Peyer's patch (tissue), 4 donors: Measurements from ENCODE around the gene MAML1. TPM values are rescaled to one million over a fixed set of nuclear protein-coding genes. Genes with fewer than 3 reads are reported as not detected.

ENCODE experiments used
- DNase-seq, 3 donors: peaks; one replicate each; pipeline ENCODE4 v3.0.0-alpha.2; 2017 to 2019
- H3K27ac ChIP-seq, 4 donors: fragments of 200-600 bp; sonication (generic); one replicate each; pipeline ENCODE4 v1.5.1; 2016 to 2019
- H3K27me3 ChIP-seq, 2 donors: fragments of 200-600 bp; sonication (generic); one replicate each; pipeline ENCODE4 v1.5.1; 2019
- H3K36me3 ChIP-seq, 3 donors: fragments of 200-600 bp; sonication (generic); one replicate each; pipeline ENCODE4 v1.5.1; 2016 to 2019
- H3K4me1 ChIP-seq, 4 donors: fragments of 200-600 bp; sonication (generic); one replicate each; pipeline ENCODE4 v1.5.1; 2016 to 2019
- H3K4me3 ChIP-seq, 4 donors: fragments of 200-600 bp; sonication (generic); 1 replicate in 3 of 4; 2 replicates in 1 of 4; pipeline ENCODE4 v1.5.1; 2016 to 2019; ENCODE audit warnings: mild to moderate bottlenecking in 1 of 4
- H3K9me3 ChIP-seq, 4 donors: fragments of 200-600 bp; sonication (generic); one replicate each; pipeline ENCODE4 v1.5.1; 2016 to 2019; ENCODE audit warnings: mild to moderate bottlenecking in 1 of 4
- POLR2A ChIP-seq, 2 donors: fragments of 450-650 bp; IDR thresholded peaks; one replicate each; pipeline ENCODE4 v1.5.1; 2017; ENCODE audit warnings: antibody characterized with exemption in 2 of 2, mild to moderate bottlenecking in 2 of 2, moderate library complexity in 2 of 2
- total RNA-seq, 4 donors: library from RNA; depleted of rRNA; stranded (reverse); fragments of >200 nt; gene quantifications; one replicate each; pipeline ENCODE4 v1.1.0, GENCODE V29; 2016
- TF ChIP-seq, protein P1 (sequence below), 6 experiments: fragments of 450-650 bp in 4 of 6; fragments of 200-600 bp in 2 of 6; sonication (generic) in 1 of 6; IDR thresholded peaks; one replicate each; pipeline ENCODE4 v1.5.1; 2017 to 2019; ENCODE audit warnings: antibody characterized with exemption in 6 of 6, mild to moderate bottlenecking in 3 of 6, moderate library complexity in 1 of 6

MAML1 gene
- total RNA-seq, 4 donors from 2014 or later, result 29.6 to 43.1 (median 37.3) TPM

DNA sequence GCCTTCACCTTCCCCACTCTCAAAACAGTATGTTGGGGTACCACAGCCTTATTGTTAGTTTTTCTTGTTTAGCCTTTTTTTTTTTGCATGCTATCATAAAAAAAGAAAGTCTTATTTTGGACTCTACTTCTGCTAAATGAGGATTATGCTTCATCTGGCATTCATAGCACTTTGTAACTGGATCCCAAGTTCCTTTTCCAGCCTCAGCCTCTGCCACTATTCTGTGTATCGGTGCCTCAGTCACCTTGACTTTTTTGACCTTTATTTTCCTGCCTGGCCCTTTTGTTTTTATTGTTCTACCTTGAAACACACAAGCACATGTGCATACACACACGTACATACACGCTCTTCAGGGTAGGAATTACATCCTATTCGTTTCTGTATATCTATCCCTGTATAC lies 8.5 kb upstream of the MAML1 start:
- Histone ChIP-seq H3K27me3 (no peaks in the 10 kb centered on the region), H3K9me3 (no peaks in the 10 kb centered on the region), H3K27ac (no peak overlapping the region), H3K36me3 (peaks cover 0 to 100% (median 12%) of the 10 kb centered on the region in 3 donors), H3K4me3 (no peak overlapping the region), H3K4me1 (no peaks in the 10 kb centered on the region)
- TF ChIP-seq, protein P1, sequence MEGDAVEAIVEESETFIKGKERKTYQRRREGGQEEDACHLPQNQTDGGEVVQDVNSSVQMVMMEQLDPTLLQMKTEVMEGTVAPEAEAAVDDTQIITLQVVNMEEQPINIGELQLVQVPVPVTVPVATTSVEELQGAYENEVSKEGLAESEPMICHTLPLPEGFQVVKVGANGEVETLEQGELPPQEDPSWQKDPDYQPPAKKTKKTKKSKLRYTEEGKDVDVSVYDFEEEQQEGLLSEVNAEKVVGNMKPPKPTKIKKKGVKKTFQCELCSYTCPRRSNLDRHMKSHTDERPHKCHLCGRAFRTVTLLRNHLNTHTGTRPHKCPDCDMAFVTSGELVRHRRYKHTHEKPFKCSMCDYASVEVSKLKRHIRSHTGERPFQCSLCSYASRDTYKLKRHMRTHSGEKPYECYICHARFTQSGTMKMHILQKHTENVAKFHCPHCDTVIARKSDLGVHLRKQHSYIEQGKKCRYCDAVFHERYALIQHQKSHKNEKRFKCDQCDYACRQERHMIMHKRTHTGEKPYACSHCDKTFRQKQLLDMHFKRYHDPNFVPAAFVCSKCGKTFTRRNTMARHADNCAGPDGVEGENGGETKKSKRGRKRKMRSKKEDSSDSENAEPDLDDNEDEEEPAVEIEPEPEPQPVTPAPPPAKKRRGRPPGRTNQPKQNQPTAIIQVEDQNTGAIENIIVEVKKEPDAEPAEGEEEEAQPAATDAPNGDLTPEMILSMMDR (IDR thresholded peaks at IDR 0.05), result no peak
- DNase-seq, result no peak

DNA sequence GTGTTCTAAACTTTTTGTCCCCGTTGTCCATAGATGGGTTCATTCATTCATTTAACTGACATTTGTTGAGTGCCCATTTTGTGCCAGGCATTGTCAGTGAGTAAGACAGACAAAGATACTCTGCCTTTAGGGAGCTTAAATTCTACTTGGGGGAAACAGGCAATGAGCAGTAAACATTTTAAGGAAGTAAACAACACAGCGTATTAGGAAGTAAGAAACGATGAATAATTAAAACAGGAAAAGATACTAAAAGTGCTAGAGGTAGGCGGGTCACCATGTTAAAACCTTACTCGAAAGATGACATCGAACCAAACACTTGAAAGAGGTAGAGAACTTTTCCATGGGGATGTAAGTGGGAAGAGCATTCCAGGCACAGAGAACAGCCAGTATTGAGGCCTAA lies 5.5 kb upstream of the MAML1 start:
- no peaks in the 10 kb centered on the region for H3K27me3 ChIP-seq
- H3K4me3 ChIP-seq, result no peak overlapping the region
- H3K9me3 ChIP-seq, result no peaks in the 10 kb centered on the region
- TF ChIP-seq POLR2A (IDR thresholded peaks at IDR 0.05), result no peak
- TF ChIP-seq, protein P1 (IDR thresholded peaks at IDR 0.05), result no peak
- peaks cover 0 to 87% (median 9%) of the 10 kb centered on the region in 3 donors for H3K36me3 ChIP-seq
- no peak for DNase-seq
- no peaks in the 10 kb centered on the region for H3K4me1 ChIP-seq
- no peak overlapping the region for H3K27ac ChIP-seq

DNA sequence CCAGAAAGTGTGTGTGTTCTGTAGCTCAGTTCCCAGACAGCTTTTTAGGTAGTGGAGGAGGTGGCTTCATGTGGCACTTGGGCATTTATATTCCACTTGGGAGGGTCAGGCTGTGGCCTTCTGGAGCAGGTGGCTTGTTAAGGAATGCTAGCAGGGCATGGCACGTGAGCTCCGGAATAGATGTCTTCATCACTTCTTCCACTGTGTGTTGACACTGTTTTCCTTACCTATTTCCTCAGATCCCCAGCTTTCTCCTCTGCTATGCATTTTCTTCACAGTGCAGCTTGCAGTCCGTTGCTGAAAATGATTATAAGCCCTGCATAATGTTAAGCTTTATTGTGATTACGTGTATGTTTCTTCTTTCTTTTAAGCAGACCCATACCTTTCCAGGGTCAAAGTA lies 3.3 kb upstream of the MAML1 start:
- Histone ChIP-seq H3K9me3 (no peaks in the 10 kb centered on the region), H3K4me3 (no peak overlapping the region), H3K27ac (no peak overlapping the region), H3K4me1 (peaks cover 0 to 6% (median 3%) of the 10 kb centered on the region in 4 donors), H3K27me3 (no peaks in the 10 kb centered on the region), H3K36me3 (peaks cover 0 to 65% (median 3%) of the 10 kb centered on the region in 3 donors)
- DNase-seq, result no peak
- TF ChIP-seq POLR2A (IDR thresholded peaks at IDR 0.05), result no peak
- TF ChIP-seq, protein P1 (IDR thresholded peaks at IDR 0.05), result no peak

DNA sequence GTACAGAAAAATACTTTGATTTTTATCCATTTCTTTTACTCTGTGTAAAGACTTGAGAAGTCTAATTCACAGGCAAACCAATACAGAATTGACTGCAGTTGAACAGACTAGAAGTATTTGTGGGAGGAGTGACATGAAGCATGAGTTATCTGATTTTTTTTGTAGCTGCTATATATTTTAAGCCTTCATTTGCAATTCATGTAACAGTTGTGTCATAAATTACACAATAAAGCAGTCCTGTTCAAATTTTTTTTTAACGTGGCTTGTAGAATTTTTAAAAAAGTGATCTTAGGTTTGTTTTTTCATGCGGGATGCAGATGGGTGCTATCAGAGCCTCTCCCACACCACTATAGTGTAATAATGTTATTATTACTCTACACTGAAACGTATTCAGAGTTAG lies 2.9 kb upstream of the MAML1 start:
- Histone ChIP-seq H3K36me3 (peaks cover 0 to 61% (median 3%) of the 10 kb centered on the region in 3 donors), H3K9me3 (no peaks in the 10 kb centered on the region), H3K27me3 (no peaks in the 10 kb centered on the region), H3K4me3 (no peak overlapping the region), H3K27ac (no peak overlapping the region), H3K4me1 (peaks cover 0 to 10% (median 4%) of the 10 kb centered on the region in 4 donors)
- DNase-seq, result no peak
- TF ChIP-seq, protein P1 (IDR thresholded peaks at IDR 0.05), result no peak
- TF ChIP-seq POLR2A (IDR thresholded peaks at IDR 0.05), result no peak

DNA sequence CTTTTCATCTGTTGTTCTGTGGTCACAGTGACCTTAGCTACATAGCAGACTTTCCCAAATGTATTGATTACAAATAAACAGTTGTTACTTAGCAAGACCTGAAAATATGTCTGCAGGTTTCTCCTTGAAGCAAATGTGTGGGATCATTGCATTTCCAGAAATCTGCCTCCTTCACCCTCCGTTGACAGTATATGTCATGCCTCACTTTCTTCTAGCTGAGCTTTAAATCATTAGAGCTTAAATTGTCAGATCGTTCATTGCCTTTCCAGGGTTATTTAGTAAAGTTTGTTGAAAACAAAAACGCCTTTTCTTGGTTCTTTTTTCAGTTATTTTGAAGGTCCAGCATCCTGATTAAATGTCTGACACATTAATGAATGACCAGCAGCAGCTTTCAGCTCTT lies 2.3 kb upstream of the MAML1 start:
- no peak overlapping the region for H3K27ac ChIP-seq
- peaks cover 0 to 16% (median 4%) of the 10 kb centered on the region in 4 donors for H3K4me1 ChIP-seq
- H3K4me3 ChIP-seq, result no peak overlapping the region
- H3K27me3 ChIP-seq, result no peaks in the 10 kb centered on the region
- TF ChIP-seq, protein P1 (IDR thresholded peaks at IDR 0.05), result no peak
- TF ChIP-seq POLR2A (IDR thresholded peaks at IDR 0.05), result no peak
- H3K9me3 ChIP-seq, result no peaks in the 10 kb centered on the region
- DNase-seq, result no peak
- peaks cover 0 to 55% (median 0%) of the 10 kb centered on the region in 3 donors for H3K36me3 ChIP-seq

DNA sequence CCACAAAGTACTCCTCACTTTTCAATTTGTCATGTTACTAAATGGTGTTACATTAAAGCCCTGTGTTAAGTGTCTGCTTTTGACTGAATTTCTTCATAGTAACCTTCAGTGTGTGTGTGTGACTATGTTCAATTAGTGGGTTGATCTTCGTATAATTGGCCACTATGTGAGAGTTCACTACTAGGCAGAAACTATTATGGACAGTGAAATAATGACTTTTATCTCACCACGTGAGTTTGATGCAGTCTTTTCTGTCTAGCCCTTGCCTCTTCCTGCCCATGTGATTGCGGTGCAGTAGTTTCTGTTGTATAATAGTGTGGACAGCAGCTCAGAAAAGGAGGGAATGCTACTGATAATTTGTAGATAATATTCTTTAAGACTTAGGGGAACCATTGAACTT lies 1.8 kb upstream of the MAML1 start:
- Histone ChIP-seq H3K27ac (no peak overlapping the region), H3K4me3 (no peak overlapping the region), H3K4me1 (peaks cover 0 to 21% (median 4%) of the 10 kb centered on the region in 4 donors), H3K36me3 (peaks cover 0 to 55% (median 0%) of the 10 kb centered on the region in 3 donors), H3K27me3 (no peaks in the 10 kb centered on the region), H3K9me3 (no peaks in the 10 kb centered on the region)
- TF ChIP-seq, protein P1 (IDR thresholded peaks at IDR 0.05), result no peak
- no peak for DNase-seq
